ENCODE data around the gene TNNT1. TPM values are rescaled to one million over a fixed set of nuclear protein-coding genes. Genes with fewer than 3 reads are reported as not detected.

Gene TNNT1
- total RNA-seq, 1 donor from 2014 or later, result 74.1 TPM

- Histone ChIP-seq H3K36me3 (no peaks in the 10 kb centered on the region), H3K27ac (no peak overlapping the region), H3F3A (ENCODE audit: low read depth) (peaks cover 50% of the 10 kb centered on the region), H3K4me2 (peak overlapping the region; percentile 90), H3K4me3 (peak overlapping the region; percentile 68), H3K9ac (peak overlapping the region; percentile 20), H3K27me3 (peaks cover 44% of the 10 kb centered on the region), H4K20me1 (ENCODE audit: low read depth) (peaks cover 53% of the 10 kb centered on the region), H3K79me2 (ENCODE audit: low read depth) (peaks cover 3% of the 10 kb centered on the region), H3K9me3 (ENCODE audit: low read depth) (no peaks in the 10 kb centered on the region), H3K4me1 (peaks cover 20% of the 10 kb centered on the region), H2AFZ (replicated peaks) (no peak overlapping the region)
- Mint-ChIP-seq H3K4me1 (peaks cover 48% of the 10 kb centered on the region), H3K4me3 (peak overlapping the region; percentile 91), H3K9me3 (peaks cover 3% of the 10 kb centered on the region), H3K36me3 (peaks cover 5% of the 10 kb centered on the region), H3K27ac (peak overlapping the region; percentile 74), H3K27me3 (ENCODE audit: insufficient read depth, low read depth) (peaks cover 44% of the 10 kb centered on the region)
- peak; percentile 99 for DNase-seq (ENCODE audit: low spot score)
- TF ChIP-seq CTCF (IDR thresholded peaks at IDR 0.05), result no peak
- TF ChIP-seq EZH2phosphoT487 (IDR thresholded peaks at IDR 0.05), result peak; percentile 41
Measured at GRCh38 chr19:55086730-55087541, 62.1 kb downstream of the TNNT1 start.

GRCh38 chr19:55085923-55086715 lies 62.9 kb downstream of the TNNT1 start:
- Histone ChIP-seq H3K4me1 (peaks cover 16% of the 10 kb centered on the region), H3K4me3 (peak overlapping the region; percentile 68), H3K4me2 (peak overlapping the region; percentile 90), H3K27ac (no peak overlapping the region), H3K79me2 (ENCODE audit: low read depth) (peaks cover 3% of the 10 kb centered on the region), H3K9me3 (ENCODE audit: low read depth) (no peaks in the 10 kb centered on the region), H4K20me1 (ENCODE audit: low read depth) (peaks cover 50% of the 10 kb centered on the region), H3F3A (ENCODE audit: low read depth) (peaks cover 50% of the 10 kb centered on the region), H3K27me3 (peaks cover 52% of the 10 kb centered on the region), H2AFZ (replicated peaks) (no peak overlapping the region), H3K9ac (peak overlapping the region; percentile 20), H3K36me3 (no peaks in the 10 kb centered on the region)
- peak; percentile 57 for DNase-seq (ENCODE audit: low spot score)
- H3K27ac Mint-ChIP-seq, result no peak overlapping the region
- TF ChIP-seq EZH2phosphoT487 (IDR thresholded peaks at IDR 0.05), result no peak
- peak; percentile 50 for TF ChIP-seq EZH2 (IDR thresholded peaks at IDR 0.05)
- H3K4me1 Mint-ChIP-seq, result peaks cover 48% of the 10 kb centered on the region
- peaks cover 3% of the 10 kb centered on the region for H3K9me3 Mint-ChIP-seq
- H3K27me3 Mint-ChIP-seq (ENCODE audit: insufficient read depth, low read depth), result peaks cover 46% of the 10 kb centered on the region
- peaks cover 5% of the 10 kb centered on the region for H3K36me3 Mint-ChIP-seq
- H3K4me3 Mint-ChIP-seq, result peak overlapping the region; percentile 91

GRCh38 chr19:55084416-55084815 lies 64.6 kb downstream of the TNNT1 start:
- Histone ChIP-seq H3F3A (ENCODE audit: low read depth) (peaks cover 59% of the 10 kb centered on the region), H3K27me3 (peaks cover 69% of the 10 kb centered on the region), H3K9me3 (ENCODE audit: low read depth) (no peaks in the 10 kb centered on the region), H3K27ac (no peak overlapping the region), H4K20me1 (ENCODE audit: low read depth) (peaks cover 52% of the 10 kb centered on the region), H3K4me1 (peaks cover 16% of the 10 kb centered on the region), H2AFZ (replicated peaks) (no peak overlapping the region), H3K79me2 (ENCODE audit: low read depth) (peaks cover 3% of the 10 kb centered on the region), H3K36me3 (no peaks in the 10 kb centered on the region), H3K9ac (no peak overlapping the region), H3K4me2 (no peak overlapping the region), H3K4me3 (no peak overlapping the region)
- Mint-ChIP-seq H3K27me3 (ENCODE audit: insufficient read depth, low read depth) (peaks cover 61% of the 10 kb centered on the region), H3K36me3 (no peaks in the 10 kb centered on the region), H3K9me3 (peaks cover 7% of the 10 kb centered on the region), H3K4me1 (peaks cover 53% of the 10 kb centered on the region), H3K27ac (no peak overlapping the region), H3K4me3 (peak overlapping the region; percentile 10)
- DNase-seq (ENCODE audit: low spot score), result no peak
- TF ChIP-seq CTCF (IDR thresholded peaks at IDR 0.05) (no peak), EZH2phosphoT487 (IDR thresholded peaks at IDR 0.05) (no peak), EZH2 (IDR thresholded peaks at IDR 0.05) (no peak)
